ENCODE data around the gene RSPH1. TPM values are rescaled to one million over a fixed set of nuclear protein-coding genes. Genes with fewer than 3 reads are reported as not detected.

RSPH1 gene
- total RNA-seq, 1 donor from 2014 or later: 0.82 TPM

- H3K27me3 Mint-ChIP-seq (ENCODE audit: unreplicated experiment): peaks cover 8% of the 10 kb centered on the region
- H3K27ac Mint-ChIP-seq (ENCODE audit: unreplicated experiment): no peak overlapping the region
- H3K9me3 Mint-ChIP-seq (ENCODE audit: unreplicated experiment): no peaks in the 10 kb centered on the region
- H3K4me1 Mint-ChIP-seq (ENCODE audit: unreplicated experiment): peaks cover 10% of the 10 kb centered on the region
- peak; percentile 41 for DNase-seq (ENCODE audit: low spot score)
- no peak for TF ChIP-seq CTCF (IDR thresholded peaks at IDR 0.05; ENCODE audit: unreplicated experiment)
- no peak overlapping the region for H3K4me3 Mint-ChIP-seq (ENCODE audit: unreplicated experiment)
- H3K36me3 Mint-ChIP-seq (ENCODE audit: low read depth, unreplicated experiment): no peaks in the 10 kb centered on the region
Observed at GRCh38 chr21:42429856-42430255, 66.2 kb downstream of the RSPH1 start.

GRCh38 chr21:42429021-42429420 lies 67.0 kb downstream of the RSPH1 start:
- Mint-ChIP-seq H3K36me3 (ENCODE audit: low read depth, unreplicated experiment) (no peaks in the 10 kb centered on the region), H3K27ac (ENCODE audit: unreplicated experiment) (no peak overlapping the region), H3K27me3 (ENCODE audit: unreplicated experiment) (peaks cover 8% of the 10 kb centered on the region), H3K4me1 (ENCODE audit: unreplicated experiment) (peaks cover 16% of the 10 kb centered on the region), H3K4me3 (ENCODE audit: unreplicated experiment) (no peak overlapping the region), H3K9me3 (ENCODE audit: unreplicated experiment) (no peaks in the 10 kb centered on the region)
- no peak for DNase-seq (ENCODE audit: low spot score)
- TF ChIP-seq CTCF (IDR thresholded peaks at IDR 0.05; ENCODE audit: unreplicated experiment): no peak

GRCh38 chr21:42427809-42428419 lies 68.1 kb downstream of the RSPH1 start:
- no peak overlapping the region for H3K27ac Mint-ChIP-seq (ENCODE audit: unreplicated experiment)
- peaks cover 16% of the 10 kb centered on the region for H3K4me1 Mint-ChIP-seq (ENCODE audit: unreplicated experiment)
- peaks cover 10% of the 10 kb centered on the region for H3K27me3 Mint-ChIP-seq (ENCODE audit: unreplicated experiment)
- no peak overlapping the region for H3K4me3 Mint-ChIP-seq (ENCODE audit: unreplicated experiment)
- no peak for TF ChIP-seq CTCF (IDR thresholded peaks at IDR 0.05; ENCODE audit: unreplicated experiment)
- no peaks in the 10 kb centered on the region for H3K9me3 Mint-ChIP-seq (ENCODE audit: unreplicated experiment)
- H3K36me3 Mint-ChIP-seq (ENCODE audit: low read depth, unreplicated experiment): no peaks in the 10 kb centered on the region
- no peak for DNase-seq (ENCODE audit: low spot score)

- no peak for DNase-seq (ENCODE audit: low spot score)
Observed at GRCh38 chr21:42426876-42427480, 69.0 kb downstream of the RSPH1 start.

More at GRCh38 chr21:42426876-42427480, 69.0 kb downstream of the RSPH1 start:
- Mint-ChIP-seq H3K27me3 (ENCODE audit: unreplicated experiment) (peaks cover 10% of the 10 kb centered on the region), H3K27ac (ENCODE audit: unreplicated experiment) (no peak overlapping the region), H3K36me3 (ENCODE audit: low read depth, unreplicated experiment) (no peaks in the 10 kb centered on the region), H3K4me3 (ENCODE audit: unreplicated experiment) (no peak overlapping the region), H3K4me1 (ENCODE audit: unreplicated experiment) (peaks cover 16% of the 10 kb centered on the region), H3K9me3 (ENCODE audit: unreplicated experiment) (no peaks in the 10 kb centered on the region)
- no peak for TF ChIP-seq CTCF (IDR thresholded peaks at IDR 0.05; ENCODE audit: unreplicated experiment)
